NCI-H748 (cell line): ENCODE data around the gene C5orf58.

Experiments used
- DNase-seq: peaks from one replicate; lab custom pipeline; 2025; ENCODE audit not compliant: unreplicated experiment; lab: John Stamatoyannopoulos, UW

C5orf58 gene

DNA sequence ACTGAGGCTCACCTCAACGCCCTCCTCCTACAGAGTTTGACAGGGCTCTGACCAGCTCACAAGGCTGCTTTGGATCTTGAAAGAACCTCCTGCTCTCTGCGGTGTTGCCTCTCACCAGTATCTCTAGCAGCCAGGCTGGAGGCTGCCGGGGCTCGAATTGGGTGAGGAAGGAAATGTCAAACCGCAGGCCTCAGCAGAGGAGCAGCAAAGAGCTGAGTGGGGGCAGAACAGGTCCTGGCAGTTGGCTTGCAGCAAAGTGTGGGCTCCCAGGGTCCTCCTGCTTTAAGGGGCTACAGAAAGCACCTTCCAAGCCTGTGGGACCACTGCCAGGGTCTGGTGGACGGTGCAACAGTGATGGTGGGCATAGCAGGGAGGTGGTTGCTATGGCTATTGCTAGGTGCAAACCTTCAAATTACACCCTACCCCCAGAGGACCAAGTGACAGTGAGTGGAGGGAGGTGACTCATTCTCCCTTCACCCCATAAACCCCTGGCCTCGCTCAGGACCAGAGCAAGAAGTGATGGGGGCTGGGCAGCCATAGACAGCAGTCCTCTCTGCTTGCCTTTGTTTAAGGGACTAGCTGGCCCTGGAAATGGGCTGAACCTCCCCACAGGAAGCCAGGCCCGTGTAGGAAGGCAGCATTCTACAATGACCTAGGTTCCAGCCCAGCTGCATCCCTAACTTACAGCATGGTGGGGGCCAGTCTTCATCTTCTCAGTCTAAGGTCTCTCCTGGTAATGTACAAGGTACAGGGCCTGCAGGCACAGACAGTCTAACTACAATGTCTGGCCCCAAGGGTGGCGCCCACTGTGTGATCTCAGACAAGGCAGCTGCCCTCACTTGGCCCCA lies 46.0 kb downstream of the C5orf58 start:
- DNase-seq, result no peak

DNA sequence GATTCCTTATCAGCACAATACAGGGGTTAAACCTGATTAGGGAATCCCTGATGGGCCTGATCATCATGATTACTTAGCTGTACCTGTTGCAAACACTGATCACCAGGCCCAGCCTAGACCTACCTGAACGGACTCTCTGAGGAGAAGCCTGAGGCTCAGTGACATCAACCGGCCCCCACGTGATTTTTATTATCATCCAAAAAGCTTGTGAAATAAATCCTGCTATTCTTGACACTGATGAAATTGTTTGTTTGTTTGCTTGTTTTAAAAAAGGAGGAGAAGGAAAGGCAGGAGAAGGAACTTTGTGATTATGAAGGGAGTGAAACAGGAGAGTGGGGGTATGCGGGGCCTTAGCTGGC lies 46.7 kb downstream of the C5orf58 start:
- no peak for DNase-seq

DNA sequence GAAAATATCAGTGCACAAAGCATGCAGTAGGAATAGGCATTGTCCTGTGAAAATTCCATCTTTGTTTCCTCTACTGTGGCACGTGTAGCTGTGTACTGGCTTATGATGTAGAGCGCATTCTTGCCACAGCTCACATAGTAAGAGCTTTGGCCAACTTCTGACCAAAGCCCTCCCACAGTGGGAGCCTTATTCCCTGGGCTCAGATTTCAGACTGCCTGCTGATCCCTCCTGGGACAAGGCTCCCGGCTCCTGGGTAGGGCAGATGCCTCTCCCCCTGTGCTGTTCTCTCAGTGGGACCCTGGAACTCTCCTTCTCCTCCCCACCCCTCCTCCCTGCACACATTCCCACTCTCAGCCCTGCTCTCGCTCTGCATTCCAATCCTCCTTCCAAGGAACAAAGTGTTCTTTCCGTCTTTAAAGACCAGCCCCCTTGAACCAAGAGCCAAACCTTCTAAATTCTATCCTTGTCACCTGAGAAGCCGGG lies 47.3 kb downstream of the C5orf58 start:
- no peak for DNase-seq

DNA sequence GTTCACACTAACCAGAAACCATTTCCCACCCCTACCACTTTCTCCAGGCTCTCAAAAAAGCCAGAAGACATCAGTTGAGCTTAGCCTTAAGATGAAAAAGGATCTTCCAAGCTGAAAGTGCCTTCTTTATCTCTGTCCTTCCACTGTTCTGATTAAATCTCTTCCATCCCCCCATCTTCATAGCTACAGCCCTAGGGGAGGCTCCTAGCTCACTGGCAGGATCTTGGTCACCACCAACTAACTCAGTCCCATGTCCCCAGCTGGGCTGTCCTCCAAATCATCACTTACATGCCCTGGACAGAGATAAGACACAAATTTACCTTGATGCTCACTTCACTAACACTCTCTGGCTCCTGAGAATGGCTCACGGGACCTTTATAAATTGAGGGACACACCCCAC lies 50.5 kb downstream of the C5orf58 start:
- no peak for DNase-seq

DNA sequence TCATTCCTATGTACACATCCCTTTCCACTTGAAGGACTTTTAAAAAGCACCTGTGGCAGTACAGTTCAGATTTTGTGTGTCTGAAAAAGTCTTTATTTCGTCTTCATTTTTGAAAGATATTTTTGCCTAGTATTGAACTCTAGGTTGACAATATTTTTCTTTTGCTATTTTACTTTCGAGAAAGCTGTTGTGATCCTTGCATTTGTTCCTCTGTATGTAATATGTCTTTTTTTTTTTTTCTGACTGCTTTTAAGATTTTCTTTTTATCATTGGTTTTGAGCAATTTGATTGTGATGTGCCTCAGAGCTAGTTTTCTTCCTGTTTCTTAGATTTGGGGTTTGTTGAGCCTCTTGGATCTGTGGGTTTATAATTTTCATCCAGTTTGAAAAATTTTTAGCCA lies 51.4 kb downstream of the C5orf58 start:
- no peak for DNase-seq

DNA sequence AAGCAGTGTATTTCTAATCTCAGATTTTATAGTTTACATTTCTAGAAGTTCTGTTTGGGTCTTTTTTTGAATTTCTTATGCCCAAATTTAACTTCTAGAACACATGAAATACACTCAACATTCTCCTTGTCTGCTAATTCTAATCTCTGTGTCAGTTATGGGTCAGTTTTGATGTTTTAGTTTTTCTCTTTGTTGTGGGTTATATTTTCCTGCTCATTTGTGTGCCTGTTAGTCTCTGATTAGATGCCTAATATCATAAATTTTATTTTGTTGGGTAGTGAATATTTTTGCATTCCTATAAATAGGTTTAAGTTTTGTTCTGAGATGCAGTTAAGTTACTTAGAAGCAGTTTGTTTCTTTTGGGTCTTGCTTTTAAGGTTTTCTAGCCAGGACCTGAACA lies 52.4 kb downstream of the C5orf58 start:
- DNase-seq, result no peak

DNA sequence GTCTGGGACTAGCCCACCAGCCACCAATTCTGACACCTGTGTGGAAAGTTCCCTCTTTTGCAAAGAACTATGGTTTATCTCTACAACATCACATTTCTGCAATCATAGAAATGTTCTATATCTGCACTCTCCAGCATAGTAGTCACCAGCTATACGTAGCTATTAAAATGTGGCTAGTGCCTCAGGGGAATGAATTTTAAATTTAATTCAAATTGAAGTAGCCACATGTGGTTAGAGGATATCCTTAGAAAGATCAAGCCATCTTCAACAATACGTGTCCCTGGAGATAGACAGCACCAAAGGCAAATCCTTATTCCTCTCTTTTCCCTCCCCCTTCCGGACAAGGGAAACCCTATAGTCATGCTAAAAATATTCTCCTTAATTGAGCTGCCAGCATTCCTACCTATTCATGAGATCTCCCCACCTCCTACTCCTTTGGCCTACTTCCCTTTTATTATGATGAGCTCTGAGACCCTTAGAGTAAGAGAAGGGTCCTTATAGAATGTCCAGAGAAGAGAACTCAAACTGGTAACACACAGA lies 53.7 kb downstream of the C5orf58 start:
- DNase-seq, result no peak

DNA sequence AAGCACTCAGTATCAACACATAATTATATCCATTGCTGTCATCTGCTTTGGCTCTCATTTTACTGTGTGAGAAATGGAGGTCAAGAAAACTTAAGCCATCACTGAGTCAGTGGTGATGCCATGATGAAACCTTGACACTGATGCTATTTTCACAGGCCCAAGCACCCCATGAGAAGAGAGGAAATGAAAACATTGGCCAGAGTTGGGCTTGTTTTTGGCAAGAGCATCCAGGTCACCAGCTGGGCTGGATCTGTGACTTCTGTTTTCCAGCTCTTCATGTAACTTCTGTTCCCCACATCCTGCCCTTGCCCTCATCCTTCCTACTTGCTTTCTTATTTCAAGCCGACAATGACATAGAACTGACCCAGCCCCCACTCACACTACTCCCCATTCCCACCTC lies 54.7 kb downstream of the C5orf58 start:
- DNase-seq, result no peak

DNA sequence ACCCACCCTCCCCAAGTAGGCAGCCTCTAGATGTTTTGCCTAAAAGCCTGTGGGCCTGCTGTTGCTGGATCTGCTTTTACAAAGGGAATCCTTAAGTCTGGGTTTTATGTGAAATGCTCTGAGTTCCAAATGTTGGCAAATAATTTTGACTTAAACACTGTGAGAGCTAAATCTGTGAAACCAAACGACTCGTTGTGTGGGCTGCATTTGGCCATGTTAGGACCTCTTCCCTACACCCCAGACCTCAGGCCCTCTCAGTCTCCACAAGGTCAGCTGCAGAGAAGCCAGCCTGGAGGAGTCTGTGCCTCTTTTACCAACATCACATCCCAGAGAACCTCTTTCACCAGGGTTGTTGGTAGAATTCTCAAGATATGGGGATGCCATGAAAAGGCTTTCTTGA lies 55.4 kb downstream of the C5orf58 start:
- DNase-seq, result no peak

DNA sequence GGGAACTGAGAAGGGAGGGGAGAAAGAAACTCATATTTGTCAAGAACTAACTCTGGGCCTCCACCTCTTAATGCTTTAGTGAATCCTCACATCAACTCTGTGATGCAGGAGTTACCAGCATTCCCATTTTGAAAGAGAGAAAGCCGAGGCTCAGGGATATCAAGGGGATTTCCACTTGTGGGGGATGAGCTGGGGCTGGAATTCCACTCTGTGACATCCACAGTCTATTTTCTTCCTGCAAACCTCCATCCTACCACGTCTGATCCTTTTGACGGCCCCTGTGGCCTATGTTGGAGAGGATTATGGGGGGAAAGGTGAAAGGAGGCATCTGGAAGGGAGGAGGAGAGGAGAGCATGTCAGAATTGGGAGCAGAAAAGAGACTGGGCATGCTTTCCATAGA lies 55.8 kb downstream of the C5orf58 start:
- no peak for DNase-seq

DNA sequence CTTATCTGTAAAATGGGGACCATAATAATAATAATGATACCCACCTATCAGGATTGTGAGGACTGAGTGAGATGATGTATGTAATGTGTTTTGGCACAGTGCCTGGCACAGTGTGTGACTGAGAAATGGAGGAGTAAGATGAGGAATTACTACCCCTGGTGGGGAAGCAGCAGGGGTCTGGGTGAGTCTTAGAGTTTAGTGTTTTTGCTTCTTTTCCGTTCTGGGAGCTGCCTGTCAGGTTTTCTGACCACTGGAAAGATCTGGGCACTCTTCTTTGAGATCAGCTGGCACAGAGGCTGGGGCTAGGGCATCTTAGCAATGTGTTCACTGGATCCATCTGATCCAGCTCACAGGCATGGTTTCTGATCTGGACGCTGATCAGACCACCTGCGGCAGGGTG lies 56.3 kb downstream of the C5orf58 start:
- DNase-seq, result no peak

DNA sequence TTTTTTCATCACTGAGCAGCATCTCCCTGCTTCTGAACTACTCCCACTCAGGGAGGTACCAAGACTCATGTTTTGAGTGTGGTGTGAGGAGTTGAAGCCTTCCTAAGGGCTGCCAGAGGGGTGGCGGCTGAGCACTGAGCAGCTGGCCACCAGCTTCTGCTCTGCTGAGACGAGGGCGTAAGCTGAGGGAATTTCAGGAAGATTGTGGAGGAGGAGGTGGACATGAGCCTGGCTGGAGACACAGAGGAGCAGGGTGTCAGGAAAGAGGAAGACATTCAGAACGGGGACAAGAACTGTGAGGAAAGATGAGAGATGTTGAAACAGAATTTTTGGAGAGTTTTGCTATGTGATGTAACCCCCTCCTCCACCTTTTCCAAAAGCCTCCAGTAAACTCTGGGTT lies 57.0 kb downstream of the C5orf58 start:
- no peak for DNase-seq

DNA sequence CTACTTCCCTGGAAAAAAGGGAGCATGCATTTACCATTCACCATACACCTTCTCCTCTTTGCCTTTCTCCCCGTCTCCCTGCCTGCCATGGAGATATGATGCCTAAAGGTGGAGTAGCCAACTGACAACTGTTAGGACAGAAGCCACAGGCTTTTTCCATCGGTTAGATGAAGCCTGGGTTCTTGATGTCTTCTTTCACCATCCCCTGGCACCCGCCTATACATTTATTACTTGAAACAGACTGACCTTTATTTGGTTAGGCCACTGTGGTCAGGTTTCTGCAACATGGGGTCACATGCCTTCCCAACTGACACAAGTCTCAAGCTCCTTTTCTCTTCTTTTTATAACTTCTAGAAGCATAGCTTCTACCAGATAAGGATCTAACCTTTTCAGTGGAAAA lies 57.7 kb downstream of the C5orf58 start:
- DNase-seq, result no peak

DNA sequence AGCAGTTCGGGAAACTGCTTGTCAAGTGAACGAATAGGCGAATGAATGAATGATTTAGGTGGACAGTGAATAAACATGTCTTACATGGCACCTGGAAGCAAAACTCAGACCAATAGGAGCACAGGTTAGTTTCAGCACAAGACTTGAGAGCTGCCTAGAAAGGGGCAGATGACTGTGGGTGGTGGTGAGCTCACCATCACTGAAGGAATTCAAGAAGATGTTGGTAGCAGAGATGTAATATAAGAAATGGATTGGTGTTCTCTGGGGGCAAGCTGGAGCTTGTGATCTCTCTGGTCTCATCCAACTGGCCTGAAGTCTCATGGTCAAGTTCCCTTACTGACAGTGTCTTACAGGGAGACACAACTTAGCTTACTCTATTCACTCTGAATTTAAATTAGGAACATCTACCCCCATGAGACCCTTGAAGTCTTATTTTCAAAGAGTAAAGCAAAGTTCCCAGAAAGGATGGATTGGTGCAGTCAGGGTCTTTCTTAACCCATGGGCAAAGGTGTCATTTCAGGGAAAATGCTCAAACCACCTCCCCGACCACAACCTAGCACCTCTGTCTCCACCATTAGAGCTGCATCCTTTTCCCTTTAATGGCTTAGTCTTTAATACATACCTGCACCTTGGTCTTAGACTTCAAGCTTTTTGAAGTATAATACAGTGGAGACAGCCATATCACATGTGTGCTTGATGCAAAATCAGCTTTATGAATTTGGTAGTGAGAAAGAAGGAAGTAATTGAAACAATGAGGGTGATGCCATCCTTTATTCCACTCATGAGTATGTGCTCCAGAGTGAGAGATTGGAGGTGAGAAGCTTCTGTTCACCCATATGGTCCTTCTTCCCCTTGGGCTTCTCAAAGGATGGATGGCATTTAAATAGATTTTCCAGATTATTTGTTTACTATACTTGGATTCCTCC lies 59.7 kb downstream of the C5orf58 start:
- no peak for DNase-seq

DNA sequence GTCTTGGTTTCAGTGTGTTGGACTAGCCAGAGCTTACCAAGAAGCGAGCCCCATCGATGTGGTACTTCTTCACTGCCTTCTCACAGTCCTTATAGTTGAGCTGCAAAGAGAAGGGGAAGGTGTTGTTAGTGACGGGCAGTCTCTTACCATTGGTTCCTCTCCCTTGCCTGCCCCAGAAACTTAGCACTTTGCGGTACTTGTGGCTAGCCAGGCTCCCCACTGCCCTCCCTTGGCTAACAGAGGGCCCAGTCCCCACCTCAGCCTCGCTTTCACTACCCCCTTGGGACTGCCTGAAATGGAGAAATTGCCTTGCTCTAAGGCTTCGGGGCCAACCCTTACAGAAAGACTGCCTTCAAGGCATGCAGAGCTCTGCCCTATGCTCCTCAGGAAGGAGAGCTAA lies 60.5 kb downstream of the C5orf58 start:
- DNase-seq, result no peak

DNA sequence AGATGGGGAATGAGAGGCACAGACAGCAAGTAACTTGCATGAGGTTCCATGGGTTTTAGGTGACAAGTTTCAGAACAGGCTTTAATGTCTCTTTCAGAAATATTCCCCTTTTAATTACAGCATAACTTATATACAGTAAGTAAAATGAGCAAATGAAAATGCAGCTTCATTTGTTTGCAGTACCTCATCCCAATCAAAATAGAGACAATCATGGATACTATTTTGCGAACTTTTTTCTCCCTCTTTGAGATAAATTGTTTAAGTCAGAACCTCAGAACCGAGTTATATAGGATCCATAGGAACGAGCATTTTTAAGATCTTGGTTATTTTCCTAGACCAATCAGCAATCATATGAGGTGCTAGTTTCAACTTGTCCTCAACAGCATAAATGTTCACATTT lies 61.3 kb downstream of the C5orf58 start:
- DNase-seq, result no peak

DNA sequence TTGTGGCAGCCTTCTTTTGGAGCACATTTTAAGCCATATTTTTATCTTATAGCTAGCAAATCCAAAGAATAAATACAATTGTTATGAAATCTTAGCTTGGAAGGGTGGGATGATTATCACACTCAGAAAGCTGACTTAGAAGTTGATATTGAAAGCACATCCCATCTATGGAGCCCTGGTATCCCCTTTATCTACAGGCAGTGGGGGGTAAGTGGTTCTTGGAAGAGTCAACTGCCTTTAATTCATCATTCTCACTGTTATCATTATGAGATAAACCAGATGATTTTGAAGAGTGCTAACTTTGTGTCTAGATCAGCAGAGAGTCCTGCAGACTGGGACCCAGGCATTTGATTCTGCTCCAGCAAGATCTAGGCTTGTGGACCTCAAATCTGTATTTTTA lies 61.8 kb downstream of the C5orf58 start:
- DNase-seq, result no peak
